Measurements from ENCODE around the gene ACTG1.

DNA sequence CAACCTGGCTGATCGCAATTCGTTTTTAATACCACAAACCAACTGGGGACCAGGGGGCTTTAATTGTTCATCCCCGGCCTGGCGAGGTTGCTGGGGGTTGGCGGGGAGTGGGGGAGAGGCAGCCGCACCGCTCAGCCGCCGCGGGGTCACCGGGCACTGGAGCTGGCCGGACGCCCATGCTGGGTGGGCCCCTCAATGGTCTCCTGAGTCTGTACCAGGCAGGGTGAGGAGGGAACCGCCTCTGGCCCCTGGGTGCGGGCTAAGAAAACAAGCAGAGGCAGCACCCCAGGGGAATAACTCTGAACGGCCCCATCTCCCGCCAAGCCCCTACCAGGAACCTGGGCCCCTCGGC lies 43.9 kb downstream of the ACTG1 start:
- TF ChIP-seq, protein P1, sequence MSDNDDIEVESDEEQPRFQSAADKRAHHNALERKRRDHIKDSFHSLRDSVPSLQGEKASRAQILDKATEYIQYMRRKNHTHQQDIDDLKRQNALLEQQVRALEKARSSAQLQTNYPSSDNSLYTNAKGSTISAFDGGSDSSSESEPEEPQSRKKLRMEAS (IDR thresholded peaks at IDR 0.05; ENCODE audit: low read depth), result no peak
- TF ChIP-seq FOXJ3 (CRISPR knock-in tag; IDR thresholded peaks at IDR 0.05) (no peak), RAD21 (IDR thresholded peaks at IDR 0.05; ENCODE audit: low read length) (no peak), MXI1 (IDR thresholded peaks at IDR 0.05; ENCODE audit: low read depth, low read length) (no peak)
- TF ChIP-seq, protein P2, sequence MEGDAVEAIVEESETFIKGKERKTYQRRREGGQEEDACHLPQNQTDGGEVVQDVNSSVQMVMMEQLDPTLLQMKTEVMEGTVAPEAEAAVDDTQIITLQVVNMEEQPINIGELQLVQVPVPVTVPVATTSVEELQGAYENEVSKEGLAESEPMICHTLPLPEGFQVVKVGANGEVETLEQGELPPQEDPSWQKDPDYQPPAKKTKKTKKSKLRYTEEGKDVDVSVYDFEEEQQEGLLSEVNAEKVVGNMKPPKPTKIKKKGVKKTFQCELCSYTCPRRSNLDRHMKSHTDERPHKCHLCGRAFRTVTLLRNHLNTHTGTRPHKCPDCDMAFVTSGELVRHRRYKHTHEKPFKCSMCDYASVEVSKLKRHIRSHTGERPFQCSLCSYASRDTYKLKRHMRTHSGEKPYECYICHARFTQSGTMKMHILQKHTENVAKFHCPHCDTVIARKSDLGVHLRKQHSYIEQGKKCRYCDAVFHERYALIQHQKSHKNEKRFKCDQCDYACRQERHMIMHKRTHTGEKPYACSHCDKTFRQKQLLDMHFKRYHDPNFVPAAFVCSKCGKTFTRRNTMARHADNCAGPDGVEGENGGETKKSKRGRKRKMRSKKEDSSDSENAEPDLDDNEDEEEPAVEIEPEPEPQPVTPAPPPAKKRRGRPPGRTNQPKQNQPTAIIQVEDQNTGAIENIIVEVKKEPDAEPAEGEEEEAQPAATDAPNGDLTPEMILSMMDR (IDR thresholded peaks at IDR 0.05), result no peak
- TF ChIP-seq, protein P3, sequence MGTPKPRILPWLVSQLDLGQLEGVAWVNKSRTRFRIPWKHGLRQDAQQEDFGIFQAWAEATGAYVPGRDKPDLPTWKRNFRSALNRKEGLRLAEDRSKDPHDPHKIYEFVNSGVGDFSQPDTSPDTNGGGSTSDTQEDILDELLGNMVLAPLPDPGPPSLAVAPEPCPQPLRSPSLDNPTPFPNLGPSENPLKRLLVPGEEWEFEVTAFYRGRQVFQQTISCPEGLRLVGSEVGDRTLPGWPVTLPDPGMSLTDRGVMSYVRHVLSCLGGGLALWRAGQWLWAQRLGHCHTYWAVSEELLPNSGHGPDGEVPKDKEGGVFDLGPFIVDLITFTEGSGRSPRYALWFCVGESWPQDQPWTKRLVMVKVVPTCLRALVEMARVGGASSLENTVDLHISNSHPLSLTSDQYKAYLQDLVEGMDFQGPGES (IDR thresholded peaks at IDR 0.05; ENCODE audit: low read depth, low read length), result no peak
- TF ChIP-seq, protein P4, sequence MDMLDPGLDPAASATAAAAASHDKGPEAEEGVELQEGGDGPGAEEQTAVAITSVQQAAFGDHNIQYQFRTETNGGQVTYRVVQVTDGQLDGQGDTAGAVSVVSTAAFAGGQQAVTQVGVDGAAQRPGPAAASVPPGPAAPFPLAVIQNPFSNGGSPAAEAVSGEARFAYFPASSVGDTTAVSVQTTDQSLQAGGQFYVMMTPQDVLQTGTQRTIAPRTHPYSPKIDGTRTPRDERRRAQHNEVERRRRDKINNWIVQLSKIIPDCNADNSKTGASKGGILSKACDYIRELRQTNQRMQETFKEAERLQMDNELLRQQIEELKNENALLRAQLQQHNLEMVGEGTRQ (IDR thresholded peaks at IDR 0.05; ENCODE audit: borderline replicate concordance, low read depth, low read length), result no peak
- TF ChIP-seq, protein P5, sequence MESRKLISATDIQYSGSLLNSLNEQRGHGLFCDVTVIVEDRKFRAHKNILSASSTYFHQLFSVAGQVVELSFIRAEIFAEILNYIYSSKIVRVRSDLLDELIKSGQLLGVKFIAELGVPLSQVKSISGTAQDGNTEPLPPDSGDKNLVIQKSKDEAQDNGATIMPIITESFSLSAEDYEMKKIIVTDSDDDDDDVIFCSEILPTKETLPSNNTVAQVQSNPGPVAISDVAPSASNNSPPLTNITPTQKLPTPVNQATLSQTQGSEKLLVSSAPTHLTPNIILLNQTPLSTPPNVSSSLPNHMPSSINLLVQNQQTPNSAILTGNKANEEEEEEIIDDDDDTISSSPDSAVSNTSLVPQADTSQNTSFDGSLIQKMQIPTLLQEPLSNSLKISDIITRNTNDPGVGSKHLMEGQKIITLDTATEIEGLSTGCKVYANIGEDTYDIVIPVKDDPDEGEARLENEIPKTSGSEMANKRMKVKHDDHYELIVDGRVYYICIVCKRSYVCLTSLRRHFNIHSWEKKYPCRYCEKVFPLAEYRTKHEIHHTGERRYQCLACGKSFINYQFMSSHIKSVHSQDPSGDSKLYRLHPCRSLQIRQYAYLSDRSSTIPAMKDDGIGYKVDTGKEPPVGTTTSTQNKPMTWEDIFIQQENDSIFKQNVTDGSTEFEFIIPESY (IDR thresholded peaks at IDR 0.05; ENCODE audit: borderline replicate concordance, low read depth), result no peak

Measured in SK-N-SH (cell line).